GM12865 (cell line): ENCODE results near the gene COL6A3.

Experiments used
- DNase-seq: peaks from one replicate; pipeline ENCODE4 v3.0.0; 2010; ENCODE audit warnings: low read depth
- H3K4me3 ChIP-seq: 2 replicates; pipeline ENCODE4 v1.5.1; 2011; ENCODE audit warnings: mild to moderate bottlenecking, low read depth, low read length, control low read depth
- CTCF ChIP-seq: IDR thresholded peaks from 2 replicates; pipeline ENCODE4 v1.5.1; 2011; ENCODE audit warnings: low read length, control low read depth, low read depth, inconsistent platforms; ENCODE audit not compliant: insufficient read depth; ENCODE audit errors: missing control alignments

Gene COL6A3

GRCh38 chr2:237456200-237456843 lies 42.4 kb upstream of the COL6A3 start:
- no peak overlapping the region for H3K4me3 ChIP-seq
- no peak for TF ChIP-seq CTCF
- no peak for DNase-seq

GRCh38 chr2:237455764-237456163 lies 41.8 kb upstream of the COL6A3 start:
- no peak overlapping the region for H3K4me3 ChIP-seq
- TF ChIP-seq CTCF: no peak
- peak; percentile 54 for DNase-seq

GRCh38 chr2:237453671-237454070 lies 39.7 kb upstream of the COL6A3 start:
- no peak for TF ChIP-seq CTCF
- H3K4me3 ChIP-seq: no peak overlapping the region

GRCh38 chr2:237452861-237453260 lies 38.9 kb upstream of the COL6A3 start:
- no peak for DNase-seq
- no peak for TF ChIP-seq CTCF
- H3K4me3 ChIP-seq: no peak overlapping the region

More at GRCh38 chr2:237453671-237454070, 39.7 kb upstream of the COL6A3 start:
- DNase-seq: no peak

GRCh38 chr2:237451643-237452469 lies 37.9 kb upstream of the COL6A3 start:
- no peak for DNase-seq
- H3K4me3 ChIP-seq: no peak overlapping the region
- no peak for TF ChIP-seq CTCF

- H3K4me3 ChIP-seq: no peak overlapping the region
- no peak for DNase-seq
- TF ChIP-seq CTCF: no peak
Measured at GRCh38 chr2:237450583-237450982, 36.6 kb upstream of the COL6A3 start.
